Measurements from ENCODE around the gene LAMA2.

Gene LAMA2

DNA sequence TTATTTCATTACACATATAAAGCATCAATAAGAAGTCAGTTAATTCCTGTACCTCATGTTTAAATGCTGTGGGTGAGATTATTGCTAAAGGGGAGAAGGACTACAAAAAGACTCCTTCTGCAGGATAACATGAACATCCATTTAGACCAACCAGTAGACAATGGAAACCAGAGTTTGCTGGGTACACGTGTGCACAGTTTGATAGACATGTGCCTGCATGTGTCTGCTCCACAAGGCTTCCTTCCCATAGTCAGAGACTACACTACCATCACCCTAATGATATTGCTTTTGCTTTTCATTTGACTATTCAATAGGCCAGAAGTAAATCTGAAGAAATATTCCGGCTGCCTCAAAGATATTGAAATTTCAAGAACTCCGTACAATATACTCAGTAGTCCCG is 595.4 kb downstream of the LAMA2 start:
- no peak for DNase-seq

DNA sequence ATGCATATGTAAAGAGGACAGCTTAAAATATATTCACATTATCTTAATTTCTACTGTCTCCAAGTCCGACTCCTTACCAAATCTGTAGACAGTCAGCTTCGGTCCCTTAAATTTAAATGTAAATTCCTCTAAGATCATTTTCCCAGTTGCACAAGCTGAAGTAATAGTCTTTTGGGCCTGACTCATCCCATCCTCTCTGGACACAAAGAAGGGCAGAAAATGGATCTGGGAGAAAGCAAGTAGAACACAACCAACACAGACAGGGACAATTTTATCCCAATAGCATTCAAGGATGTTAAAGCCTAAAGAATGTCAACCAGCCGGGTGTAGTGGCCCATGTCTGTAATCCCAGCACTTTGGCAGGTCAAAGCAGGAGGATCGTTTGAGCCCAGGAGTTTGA is 598.8 kb downstream of the LAMA2 start:
- DNase-seq = no peak

DNA sequence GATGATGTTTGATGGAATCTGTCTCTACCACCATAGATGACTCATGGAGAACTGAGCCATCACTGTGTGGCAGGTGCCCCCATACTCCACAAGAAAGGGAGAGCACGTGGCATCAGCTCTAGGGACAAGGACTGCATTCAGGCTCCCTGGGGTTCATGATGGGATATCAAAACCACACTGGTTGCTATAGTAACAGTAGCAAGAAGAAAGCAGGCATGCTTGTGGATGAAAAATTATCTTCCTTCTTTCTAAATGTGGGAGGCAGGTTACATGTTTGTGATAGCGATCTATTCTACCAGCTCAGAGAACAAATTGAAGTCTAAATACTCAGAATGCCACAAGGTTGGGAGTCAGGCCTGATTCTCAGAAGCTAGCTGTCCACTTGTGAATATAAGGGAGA is 602.8 kb downstream of the LAMA2 start:
- no peak for DNase-seq

DNA sequence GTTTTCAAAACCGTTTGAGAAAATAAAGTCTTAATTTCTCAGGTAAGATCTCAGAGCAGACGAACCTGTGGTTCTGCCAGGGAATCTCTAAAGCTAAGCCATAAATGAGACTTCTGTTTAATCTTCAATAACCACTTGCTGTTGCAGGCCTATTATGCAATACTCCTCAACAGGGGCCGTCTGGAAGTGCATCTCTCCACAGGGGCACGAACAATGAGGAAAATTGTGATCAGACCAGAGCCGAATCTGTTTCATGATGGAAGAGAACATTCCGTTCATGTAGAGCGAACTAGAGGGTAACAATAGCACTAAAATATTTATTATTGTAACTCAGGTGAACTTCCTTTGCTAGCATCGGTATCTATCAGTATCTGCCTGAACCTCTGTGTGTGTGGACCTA is 603.4 kb downstream of the LAMA2 start:
- DNase-seq = no peak

DNA sequence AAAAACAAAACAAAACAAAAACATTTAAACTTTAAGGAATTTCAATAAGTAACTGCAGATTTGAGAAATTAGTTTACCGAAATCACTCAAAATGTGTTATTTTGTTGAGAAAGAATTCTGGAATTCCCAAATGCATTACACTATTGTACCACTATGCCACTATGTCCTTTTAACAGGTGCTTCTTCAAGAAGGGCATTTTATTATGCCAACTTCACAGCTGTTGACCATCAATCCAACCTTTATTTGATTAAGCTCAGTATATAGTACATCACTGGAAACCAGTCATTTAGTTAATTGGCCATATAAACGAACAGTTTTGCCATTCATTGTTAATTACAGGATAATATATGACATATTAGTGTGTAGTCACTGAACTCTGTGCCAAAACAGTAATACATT is 605.4 kb downstream of the LAMA2 start:
- DNase-seq = no peak

DNA sequence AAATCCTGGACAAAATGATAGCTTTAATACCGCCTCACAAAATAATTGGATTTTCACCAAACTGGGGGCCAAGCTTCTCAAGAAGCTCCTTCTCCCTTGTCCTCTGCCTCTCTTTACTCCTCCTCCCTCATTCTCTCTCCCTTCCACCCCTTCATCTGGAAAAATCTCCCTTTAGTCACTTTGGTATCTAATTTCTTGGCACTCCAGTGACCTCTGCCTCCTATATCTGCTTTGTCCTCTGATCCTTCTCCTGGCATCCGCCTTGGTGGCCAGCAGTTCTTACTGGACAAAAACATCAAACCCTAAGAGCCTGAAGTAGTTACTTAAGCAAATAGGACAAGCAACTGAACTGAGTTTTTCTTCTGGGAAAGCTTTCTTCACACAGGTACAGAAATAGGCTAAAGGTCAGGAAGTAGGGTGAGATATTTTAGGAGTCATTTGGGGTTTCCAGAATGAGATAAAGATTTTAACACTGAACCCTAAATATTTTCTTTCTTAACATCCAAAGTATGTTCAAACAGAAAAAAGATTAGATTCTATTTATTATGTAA is 606.4 kb downstream of the LAMA2 start:
- DNase-seq = no peak

DNA sequence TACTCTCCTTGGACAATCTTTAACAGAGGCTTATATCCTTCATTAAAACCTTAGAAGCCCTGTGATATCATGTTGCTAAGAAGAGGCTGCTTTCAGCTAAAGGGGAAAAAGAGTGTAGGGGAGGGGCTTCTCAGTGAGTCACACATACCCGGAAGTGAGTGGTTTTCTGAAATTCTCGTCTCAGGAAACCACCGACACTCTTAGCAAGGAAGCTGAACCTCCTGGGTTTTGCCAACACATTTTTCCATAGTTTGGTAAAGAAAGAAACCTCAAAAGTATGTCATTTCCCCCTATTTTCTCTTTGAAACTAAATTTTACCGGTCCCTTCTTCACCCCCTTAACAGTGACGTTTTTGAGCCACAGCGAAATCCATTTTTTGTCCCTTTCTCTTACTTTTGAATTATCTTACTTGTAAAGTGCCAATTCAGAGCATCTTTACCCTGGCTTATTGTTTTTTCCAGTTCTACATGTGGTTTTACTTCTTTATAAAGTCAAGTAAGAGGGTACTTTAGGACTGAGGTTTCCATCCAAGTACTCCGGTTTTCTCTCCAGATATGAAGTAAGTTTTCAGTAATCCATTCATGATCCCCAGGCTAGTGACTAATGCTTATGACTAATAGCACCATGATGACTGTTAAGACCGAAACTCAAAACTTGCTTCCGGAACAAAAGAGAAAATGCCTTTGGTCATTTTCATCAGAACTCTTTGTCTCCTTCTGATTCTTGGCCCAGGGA is 607.8 kb downstream of the LAMA2 start:
- peak; percentile 81 to 95 for DNase-seq

DNA sequence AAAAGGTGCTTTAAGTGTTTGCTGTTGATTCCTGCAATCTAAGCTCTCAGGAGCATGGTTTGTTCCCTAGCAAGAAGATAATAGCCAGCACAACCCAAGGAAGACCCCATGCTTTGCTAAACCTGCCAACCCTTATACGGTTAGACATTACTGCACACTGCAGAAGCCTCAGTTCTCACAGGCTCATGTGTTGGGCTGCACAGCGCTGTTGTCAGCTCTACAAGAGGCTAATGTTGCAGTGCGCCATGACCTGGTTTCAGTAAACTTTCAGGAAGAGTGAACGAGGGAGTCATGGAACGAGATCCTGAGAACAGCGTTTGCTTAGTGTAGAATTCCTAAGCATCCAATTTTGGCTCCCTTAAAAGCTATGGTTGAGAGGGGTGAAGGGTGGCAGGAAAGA is 608.5 kb downstream of the LAMA2 start:
- no peak for DNase-seq

DNA sequence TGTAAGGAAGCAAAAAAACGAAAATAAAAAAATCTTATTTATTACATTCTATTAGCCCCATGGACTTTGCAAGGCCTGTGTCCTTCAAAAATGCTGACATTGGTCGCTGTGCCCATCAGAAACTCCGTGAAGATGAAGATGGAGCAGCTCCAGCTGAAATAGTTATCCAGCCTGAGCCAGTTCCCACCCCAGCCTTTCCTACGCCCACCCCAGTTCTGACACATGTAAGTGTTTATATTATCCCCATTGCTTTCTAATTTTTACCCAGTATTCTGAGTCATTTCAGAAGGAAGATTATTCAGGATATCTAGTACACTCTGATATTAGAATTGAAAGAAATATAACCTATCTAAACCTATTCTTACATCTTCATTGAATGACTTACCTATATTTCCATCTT is 609.3 kb downstream of the LAMA2 start:
- no peak for DNase-seq

DNA sequence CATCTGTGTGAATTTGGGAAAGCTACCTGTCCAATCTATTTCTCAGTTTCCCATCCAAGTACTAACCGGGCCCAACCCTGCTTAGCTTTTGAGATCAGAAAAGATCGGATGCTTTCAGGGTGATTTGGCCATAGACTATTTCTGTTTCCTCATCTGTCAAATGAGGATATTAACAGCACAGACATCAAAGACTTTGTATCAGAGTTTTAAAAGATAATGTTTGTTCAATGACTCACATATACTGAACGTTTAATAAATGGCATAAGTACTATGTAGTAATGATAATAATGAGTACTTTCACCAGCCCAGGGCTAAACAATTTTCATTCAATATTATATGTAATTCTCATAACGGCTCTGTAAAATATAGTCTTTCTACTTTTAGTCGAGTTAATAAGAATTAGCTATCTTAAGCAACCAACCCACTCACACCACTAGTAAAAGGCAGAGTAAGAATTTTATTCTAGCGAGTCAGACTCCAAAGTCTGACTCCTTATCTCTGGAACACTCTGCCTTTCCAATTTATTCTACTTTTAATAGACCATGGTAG is 610.5 kb downstream of the LAMA2 start:
- peak in 1 of 2 experiments; percentile 45 for DNase-seq

DNA sequence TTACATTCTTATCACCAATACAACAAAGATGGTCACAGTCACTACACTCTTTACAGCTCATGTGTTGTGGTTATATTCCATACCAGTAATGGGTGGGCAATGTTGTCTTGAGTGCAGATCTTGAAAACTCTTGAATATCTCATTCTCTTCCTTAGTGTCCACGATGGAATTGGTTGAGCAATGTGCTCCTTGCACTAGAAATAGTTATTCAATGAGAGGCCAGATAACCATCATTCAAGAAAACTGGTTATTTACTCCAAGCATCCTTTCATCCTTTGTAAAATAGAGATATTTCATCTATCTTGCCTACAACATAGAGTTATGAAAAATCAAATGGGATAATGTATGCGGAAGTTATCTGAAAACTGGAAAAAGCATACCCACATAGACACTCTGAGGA is 611.2 kb downstream of the LAMA2 start:
- no peak for DNase-seq

DNA sequence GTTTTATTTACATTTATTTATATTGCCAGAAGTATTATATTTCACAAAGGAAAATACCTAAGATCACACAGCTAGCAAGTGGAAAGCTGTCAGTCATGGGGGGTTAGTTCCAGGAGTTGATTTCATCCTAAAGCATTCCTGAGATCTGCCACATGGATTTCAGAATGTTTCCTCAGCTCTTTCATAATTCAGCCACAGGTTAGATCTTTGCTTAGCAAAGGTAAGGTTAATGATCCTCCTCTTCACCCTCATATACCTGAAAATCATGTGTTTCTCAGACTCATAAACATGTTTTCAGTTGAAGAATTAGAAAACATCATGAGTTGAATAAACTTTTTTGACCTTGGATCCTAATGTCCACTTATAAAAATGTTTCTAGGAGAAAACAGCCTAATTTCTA is 611.6 kb downstream of the LAMA2 start:
- no peak for DNase-seq

DNA sequence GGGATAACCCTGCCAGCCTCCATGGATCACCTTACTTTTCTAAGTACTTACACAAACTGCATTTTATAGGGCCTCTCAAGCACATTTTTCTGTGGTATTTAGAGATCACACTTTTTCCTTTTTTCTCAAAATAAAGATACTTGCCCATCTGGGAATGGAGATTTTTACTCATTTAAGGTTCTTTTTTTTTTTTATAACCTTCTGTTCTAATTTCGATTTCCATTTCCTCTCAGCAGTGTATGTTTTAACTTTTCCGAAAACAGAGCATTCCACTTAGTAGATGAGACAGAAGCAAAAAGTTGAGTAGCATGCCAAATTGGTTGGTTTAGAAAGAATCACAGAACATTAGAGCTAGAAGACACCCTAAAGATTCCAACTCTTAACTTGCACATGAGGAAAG is 612.7 kb downstream of the LAMA2 start:
- DNase-seq = no peak

DNA sequence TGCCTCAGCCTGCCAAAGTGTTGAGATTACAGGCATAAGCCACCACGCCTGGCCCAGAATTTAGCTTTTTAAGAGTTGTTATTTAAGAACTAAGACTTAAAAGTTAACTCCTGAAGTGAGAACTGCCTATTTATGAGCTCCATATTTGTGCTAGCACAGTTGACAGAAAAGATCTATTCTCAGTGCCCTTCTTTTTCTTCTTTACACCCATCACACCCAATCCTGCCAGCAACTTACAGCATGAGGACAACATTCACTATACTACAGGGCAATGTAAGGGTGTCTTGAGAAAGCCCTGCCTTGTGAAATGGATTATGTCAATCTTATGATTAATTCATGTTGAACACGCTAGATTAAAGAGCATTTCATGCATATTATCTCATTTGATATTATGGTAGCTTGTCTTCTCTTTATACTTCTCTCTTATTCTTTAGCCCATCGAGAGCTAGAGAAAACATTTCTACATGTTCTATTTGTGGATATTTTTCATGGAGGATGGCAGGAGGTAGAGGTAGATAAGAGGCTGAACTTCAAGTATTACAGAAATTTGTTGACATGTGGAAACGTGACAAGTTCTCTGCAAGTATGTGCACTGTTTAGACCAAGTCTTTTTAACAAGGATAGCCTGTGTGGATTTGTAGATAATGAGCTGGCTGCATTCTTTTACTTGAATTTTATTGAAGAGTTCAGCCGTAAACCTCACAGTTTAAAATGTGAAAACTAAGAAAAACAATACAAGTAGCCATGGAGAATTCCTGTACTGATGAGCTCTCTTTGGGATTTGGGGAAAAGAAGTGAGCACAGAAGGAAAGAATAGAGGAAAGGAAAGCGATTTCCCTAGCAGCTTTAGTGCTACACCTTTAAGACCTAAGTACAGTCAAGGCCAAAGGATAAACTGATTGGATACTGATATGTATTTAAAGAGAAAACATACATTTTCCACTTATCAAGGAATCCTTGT is 614.8 kb downstream of the LAMA2 start:
- no peak for DNase-seq

DNA sequence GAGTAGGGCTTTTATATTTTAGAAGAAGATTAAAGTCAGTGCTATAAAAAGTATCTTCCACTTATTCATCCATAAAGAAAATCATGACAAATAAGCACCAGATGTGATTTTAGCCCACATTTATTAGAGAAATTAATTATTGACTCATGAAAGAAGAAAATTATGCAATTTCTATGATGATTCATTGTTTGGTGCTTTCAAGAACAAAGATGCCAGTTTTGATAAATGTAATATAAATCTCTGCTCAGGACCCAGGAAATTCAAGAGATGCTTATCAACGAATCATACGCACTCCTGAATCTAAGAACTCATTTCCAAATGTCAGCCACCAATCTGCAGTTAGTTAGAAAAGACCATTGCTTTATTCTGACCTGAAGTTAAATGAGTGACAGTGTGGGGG is 615.6 kb downstream of the LAMA2 start:
- no peak for DNase-seq

DNA sequence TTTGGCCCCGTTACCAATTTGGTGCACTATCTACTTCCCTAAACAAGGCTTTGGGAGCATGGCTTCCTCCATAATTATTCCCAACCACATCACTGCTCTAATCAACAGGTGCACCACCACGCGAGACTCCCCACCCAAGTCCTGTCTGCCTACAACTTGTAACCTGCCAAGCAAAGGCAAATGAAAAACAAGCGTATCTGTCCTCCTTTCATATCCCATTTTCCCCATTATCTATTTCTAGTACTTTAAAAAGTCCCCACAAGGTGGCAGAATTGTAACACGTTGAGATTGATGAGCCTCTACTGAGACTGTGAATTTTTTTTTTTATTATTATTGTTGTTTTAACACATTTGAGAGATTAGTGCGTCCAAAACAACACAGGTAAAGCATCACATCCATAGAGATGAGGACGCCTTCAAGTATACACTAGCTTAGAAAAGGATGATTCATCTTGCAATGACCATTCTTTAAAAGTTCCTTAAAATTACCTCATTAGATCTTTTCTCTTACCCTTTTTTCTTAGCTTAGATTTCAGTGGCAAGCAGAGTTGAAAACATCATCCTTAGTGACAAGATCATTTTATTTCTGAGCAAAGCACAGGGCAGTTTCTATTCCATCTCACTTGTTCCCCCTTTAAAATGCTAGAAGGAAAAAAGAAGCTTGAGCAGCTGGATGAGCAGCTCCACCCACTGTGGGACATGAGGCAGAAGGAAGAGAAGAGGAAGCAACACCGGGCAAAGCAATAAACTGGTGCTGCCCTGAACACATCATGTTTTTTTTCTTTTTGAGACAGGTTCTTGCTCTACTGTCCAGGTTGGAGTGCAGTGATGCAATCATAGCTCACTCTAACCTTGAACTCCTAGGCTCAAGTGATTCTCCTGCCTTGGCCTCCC is 616.3 kb downstream of the LAMA2 start:
- peak; percentile 15 to 70 for DNase-seq

DNA sequence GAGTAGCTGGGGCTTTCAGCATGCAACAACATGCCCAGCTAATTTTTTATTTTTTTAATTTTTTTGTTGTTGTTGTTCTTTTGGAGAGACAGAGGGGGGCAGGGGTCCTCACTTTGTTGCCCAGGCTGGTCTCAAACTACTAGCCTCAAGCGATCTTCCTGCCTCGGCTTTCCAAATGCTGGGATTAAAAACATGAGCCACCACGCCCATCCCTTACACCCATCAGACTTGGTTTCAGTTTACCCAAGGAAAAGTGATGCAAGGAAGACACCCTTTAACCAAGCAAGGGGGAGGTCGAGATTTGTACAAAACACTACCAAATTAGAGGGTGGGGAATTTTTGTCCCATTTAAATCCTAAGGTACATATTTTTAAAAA is 616.9 kb downstream of the LAMA2 start:
- no peak for DNase-seq

DNA sequence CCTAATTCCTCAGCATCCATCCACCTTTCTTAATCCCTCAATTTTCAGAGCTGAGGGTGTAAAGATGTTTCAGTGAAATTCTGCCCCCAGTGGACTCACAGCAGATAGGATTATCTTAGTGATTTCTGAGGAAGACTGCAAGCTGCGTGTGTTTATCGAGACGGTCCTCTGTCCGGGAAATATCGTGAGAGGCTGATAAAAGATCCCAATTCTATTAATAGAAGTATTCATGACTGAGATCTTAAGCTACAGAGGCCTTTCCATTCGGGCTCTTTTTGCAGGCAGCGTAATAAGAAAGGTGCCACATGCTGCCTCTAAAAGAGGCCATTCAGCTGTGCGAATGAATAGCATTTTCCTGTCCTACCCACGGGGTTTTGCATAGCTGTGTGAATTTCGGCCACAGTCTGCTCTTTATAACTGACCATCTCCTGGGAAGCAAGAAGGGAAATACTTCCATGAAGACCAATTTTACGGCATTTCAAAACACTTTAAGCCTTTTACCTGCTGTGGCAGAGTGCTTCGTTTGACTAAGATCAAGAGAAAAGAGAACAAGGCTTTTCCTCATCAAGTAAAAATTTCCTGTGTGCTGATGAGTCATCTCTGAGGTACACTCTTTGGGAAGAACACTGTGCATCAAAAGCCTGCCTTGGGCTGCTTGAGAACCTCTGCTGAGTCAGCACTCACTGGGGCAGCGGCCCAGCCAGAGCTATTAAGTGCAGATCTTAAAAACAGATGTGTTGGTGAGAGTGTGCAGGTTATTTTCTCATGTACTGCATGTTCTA is 618.2 kb downstream of the LAMA2 start:
- DNase-seq = peak; percentile 74 to 85

DNA sequence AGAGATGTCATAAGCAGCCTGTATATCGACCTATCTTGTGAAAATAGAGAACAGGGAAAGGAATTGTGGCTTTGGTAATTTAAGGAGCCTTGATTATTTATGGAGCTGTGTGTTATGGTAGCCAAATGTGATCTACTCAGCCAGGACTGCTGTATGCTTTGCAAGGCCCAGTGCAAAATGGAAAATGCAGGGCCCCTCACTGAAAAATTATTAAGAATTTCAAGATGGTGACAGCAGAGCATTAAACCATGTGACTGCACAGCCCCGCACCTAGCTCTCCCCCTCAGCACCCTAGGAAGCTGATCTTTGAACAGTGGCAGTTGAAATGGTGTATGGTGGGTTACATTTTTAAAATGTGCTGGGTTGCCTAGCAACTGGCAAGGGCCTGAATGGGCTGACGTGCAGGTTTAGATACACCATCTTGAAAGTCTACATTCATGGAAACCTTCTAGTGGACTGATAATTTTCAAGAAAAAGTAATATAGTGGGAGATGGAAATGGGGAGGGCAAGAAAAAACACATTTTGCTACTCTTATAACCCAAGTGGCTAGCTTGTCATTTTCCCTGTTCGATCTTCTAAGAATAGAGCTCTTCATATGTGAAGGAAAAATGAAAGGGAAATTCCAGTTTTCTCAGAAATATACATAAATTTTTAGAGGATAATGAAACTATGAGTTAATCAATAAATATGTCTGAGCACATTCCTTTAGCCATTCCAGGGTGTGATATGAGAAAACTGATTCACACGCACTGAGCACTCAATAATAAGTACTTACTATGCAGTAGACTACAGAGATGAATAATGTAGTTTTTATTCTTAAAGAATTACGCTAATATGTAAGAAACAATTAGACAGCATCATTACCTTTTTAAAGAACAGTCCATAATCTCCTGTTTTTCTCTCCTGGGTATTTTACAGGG is 619.1 kb downstream of the LAMA2 start:
- DNase-seq = no peak

DNA sequence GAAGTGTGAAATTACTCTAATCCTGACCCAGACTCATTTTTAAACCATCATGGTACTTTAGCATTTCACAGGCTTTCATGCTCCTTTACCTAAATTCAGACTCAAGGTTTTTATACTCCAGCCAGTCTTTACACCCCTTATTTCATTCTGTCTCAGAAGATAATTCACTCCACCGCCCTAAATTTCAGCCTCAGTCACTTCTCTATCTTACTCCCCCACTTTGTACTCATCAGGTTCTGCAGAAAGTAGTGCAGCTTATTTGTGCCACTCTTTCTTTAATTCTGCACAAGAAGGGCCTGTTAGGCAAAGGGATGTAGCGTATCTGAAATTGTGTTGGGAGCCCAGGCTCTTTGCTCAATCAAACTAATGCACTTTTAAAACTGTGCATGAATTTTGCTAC is 621.5 kb downstream of the LAMA2 start:
- no peak for DNase-seq
